HG02610 (cell line): ENCODE measurements around the gene HDAC8.

Source experiments
- ATAC-seq: cut with Tn5 transposase; IDR thresholded peaks from one replicate; pipeline ENCODE4 v1.9.1; 2021; ENCODE audit warnings: mild to moderate bottlenecking, moderate library complexity; ENCODE audit not compliant: unreplicated experiment

Gene HDAC8

DNA sequence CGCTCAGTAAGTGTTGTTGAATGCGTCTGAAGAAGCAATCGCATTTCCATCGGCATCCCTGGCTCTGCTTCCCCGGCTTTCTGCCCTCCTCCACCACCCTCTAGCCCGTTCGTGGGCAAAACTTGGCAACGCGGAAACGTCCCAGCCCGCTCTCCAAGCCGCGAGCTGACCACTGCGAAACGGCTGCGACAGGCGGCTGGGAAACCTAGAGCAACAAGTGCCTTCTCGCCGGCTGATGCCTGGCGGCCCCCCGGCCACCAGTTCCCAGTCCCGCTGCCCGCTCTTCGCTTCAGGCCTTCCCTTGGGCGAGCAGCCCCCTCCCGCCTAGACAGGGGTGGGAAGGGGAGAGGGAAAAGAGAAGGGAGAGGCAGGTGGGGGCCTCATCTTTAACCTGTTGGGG lies 267.8 kb downstream of the HDAC8 start:
- ATAC-seq: no peak

DNA sequence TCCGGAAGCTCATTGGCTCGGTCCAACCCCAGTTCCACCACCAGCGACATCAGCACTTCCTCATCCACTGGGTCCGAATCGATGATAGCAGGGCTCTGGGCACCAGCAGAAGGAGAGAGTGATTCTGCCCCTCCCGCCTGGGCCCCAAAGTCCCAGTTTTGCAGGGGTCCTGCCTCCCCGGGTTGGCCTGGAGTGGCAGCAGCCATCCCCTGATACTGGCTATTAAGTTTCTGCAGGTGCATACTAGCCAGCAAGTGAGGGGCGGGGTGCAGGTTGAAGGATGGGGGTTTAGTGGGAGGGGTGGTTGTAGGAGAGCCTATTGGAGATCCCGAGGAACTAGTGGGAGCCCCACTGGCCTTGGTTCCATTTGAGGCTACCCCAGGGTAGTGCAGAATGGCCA lies 270.9 kb downstream of the HDAC8 start:
- ATAC-seq: no peak

GRCh38 chrX:72299891-72300630 lies 272.6 kb downstream of the HDAC8 start:
- ATAC-seq: no peak

DNA sequence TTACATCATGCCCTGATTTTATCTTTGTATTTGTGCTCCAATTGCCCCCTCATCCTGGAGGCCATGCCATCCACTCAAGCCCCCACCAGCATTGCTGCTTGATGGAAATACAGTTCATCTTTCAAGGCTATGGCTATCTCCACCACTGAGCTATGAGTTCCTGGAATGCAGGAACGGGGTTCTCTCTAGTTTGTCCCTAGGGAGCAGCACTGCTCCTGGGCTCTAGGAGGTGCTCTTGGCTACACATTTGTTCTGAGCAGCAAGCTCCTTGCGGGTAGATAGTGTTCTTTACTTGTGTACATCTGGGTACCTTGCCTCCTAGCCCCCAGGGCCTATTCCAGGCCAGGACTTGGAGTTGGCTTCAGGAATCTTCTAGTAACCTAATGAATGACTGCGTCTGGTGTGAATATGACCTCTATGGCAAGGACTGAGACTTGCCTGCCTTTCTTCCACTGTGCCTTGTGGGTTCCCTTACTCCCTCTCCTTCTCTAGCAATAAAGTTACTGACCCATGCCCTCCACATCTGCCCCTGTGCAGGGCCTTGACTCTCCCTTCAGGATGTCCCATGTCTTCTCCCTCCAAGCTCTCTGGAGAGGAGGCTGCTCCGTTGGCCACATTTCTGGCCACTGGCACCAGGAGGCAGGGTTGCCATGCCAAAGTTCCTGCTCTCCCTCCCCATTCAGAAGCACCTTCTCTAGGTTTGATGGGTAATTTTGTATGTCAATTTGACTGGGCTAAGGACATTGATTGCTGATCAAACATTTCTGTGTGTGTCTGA lies 274.5 kb downstream of the HDAC8 start:
- ATAC-seq: no peak

- ATAC-seq: no peak
Observed at GRCh38 chrX:72296991-72297390, 275.7 kb downstream of the HDAC8 start.

GRCh38 chrX:72295745-72296144 lies 276.9 kb downstream of the HDAC8 start:
- no peak for ATAC-seq

GRCh38 chrX:72294497-72294896 lies 278.1 kb downstream of the HDAC8 start:
- no peak for ATAC-seq

- ATAC-seq: no peak
Observed at GRCh38 chrX:72282302-72282701, 290.3 kb downstream of the HDAC8 start.

DNA sequence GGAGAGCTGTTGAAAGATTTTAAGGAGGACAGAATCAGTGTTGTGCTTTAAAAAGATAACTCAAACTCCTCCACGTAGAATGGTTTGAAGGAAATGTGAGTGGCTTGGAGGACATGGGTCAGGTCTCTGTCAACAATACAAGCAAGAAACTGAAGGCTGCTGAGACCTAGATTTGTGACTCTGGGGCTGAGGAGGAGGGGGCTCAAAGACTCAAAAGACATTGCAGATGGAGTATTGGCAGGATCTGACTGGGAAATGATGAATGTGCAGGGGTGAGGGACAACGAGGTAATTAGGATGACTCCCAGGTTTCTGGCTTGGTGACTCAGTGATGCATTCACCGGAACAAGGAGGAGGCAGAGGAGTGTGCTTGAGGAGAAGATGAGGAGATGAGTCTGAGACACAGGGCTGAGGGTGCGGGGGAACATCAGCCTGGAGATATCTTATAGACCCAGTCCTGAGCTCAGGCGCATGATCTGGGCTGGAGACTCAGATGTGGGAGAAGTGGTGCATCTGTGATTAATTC lies 292.3 kb downstream of the HDAC8 start:
- no peak for ATAC-seq
